Gastrocnemius medialis (tissue), 4 donors: Measurements from ENCODE around the gene NFX1.
"Not testable (repeated sequence)": the region's sequence is repeated elsewhere in the genome, so short reads cannot be mapped to it uniquely, and the experiment has no call there.

Source experiments
- POLR2A ChIP-seq, 2 donors: fragments of 450-650 bp; IDR thresholded peaks; one replicate each; pipeline ENCODE4 v1.6.1; 2017; ENCODE audit warnings: antibody characterized with exemption in 2 of 2, mild to moderate bottlenecking in 2 of 2, moderate library complexity in 2 of 2
- TF ChIP-seq, protein P1 (sequence below), 5 experiments: fragments of 450-650 bp in 3 of 5; fragments of 200-600 bp in 2 of 5; sonication (generic) in 2 of 5; IDR thresholded peaks in 4 of 5; conservative IDR thresholded peaks in 1 of 5; 1 replicate in 4 of 5; 2 replicates in 1 of 5; pipeline ENCODE4 v1.5.1; 2016 to 2019; ENCODE audit warnings: antibody characterized with exemption in 5 of 5, mild to moderate bottlenecking in 3 of 5, moderate library complexity in 3 of 5

DNA sequence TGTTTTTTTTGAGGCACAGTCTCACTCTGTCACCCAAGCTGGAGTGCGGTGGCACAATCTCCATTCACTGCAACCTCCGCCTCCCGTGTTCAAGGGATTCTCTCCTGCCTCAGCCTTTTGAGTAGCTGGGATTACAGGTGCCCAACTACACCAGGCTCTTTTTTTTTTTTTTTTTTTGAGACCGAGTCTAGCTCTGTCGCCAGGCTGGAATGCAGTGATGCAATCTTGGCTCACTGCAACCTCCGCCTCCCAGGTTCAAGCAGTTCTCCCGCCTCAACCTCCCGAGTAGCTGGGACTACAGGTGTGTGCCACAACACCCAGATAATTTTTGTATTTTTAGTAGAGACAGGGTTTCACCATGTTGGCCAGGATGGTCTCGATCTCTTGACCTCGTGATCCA lies 92.1 kb downstream of the NFX1 start:
- not testable (repeated sequence) for TF ChIP-seq POLR2A (IDR thresholded peaks at IDR 0.05)
- TF ChIP-seq, protein P1, sequence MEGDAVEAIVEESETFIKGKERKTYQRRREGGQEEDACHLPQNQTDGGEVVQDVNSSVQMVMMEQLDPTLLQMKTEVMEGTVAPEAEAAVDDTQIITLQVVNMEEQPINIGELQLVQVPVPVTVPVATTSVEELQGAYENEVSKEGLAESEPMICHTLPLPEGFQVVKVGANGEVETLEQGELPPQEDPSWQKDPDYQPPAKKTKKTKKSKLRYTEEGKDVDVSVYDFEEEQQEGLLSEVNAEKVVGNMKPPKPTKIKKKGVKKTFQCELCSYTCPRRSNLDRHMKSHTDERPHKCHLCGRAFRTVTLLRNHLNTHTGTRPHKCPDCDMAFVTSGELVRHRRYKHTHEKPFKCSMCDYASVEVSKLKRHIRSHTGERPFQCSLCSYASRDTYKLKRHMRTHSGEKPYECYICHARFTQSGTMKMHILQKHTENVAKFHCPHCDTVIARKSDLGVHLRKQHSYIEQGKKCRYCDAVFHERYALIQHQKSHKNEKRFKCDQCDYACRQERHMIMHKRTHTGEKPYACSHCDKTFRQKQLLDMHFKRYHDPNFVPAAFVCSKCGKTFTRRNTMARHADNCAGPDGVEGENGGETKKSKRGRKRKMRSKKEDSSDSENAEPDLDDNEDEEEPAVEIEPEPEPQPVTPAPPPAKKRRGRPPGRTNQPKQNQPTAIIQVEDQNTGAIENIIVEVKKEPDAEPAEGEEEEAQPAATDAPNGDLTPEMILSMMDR (IDR thresholded peaks at IDR 0.05 in 4 of 5, conservative IDR thresholded peaks at IDR 0.05 in 1 of 5) = not testable (repeated sequence)
